Measurements from ENCODE around the gene ADAMTS15.

DNA sequence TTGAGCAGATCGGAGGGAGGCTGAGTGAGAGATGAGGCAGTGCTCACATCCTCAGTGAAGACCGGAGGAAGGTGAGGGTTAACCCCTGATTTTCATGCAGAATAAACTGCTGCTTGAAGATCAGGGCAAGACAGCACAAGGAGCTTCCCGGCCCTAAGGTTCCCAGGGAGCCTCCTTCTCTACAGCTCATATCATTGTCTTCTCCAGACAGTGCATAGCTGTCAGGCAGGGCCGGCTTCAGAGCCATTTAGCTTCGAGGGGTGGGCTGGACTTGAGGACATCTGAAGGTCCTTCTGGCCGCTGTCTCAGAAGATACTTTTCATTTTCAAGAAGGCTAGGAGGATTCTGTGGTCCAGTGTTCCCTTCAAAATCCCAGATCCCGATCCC, 27.3 kb upstream of the ADAMTS15 start:
- TF ChIP-seq, protein P1, sequence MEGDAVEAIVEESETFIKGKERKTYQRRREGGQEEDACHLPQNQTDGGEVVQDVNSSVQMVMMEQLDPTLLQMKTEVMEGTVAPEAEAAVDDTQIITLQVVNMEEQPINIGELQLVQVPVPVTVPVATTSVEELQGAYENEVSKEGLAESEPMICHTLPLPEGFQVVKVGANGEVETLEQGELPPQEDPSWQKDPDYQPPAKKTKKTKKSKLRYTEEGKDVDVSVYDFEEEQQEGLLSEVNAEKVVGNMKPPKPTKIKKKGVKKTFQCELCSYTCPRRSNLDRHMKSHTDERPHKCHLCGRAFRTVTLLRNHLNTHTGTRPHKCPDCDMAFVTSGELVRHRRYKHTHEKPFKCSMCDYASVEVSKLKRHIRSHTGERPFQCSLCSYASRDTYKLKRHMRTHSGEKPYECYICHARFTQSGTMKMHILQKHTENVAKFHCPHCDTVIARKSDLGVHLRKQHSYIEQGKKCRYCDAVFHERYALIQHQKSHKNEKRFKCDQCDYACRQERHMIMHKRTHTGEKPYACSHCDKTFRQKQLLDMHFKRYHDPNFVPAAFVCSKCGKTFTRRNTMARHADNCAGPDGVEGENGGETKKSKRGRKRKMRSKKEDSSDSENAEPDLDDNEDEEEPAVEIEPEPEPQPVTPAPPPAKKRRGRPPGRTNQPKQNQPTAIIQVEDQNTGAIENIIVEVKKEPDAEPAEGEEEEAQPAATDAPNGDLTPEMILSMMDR (IDR thresholded peaks at IDR 0.05) = no peak
- no peak for TF ChIP-seq POLR2A (IDR thresholded peaks at IDR 0.05)

All from heart left ventricle (tissue), 13 donors.